GM12878 (cell line): Measurements from ENCODE around the gene CYBC1. TPM values are rescaled to one million over a fixed set of nuclear protein-coding genes. Genes with fewer than 3 reads are reported as not detected.

Source experiments
- ATAC-seq: fragments of 200-7000 bp; cut with Tn5 transposase; 3 replicates; pipeline ENCODE4 v1.9.1; 2020; ENCODE audit warnings: mild to moderate bottlenecking, moderate library complexity
- BruUV-seq: library from RNA; stranded (reverse); fragments of 400-500 nt; replicated peaks from 2 replicates; lab custom pipeline; 2021; lab: Mats Ljungman, UMichigan
- CTCF ChIA-PET: fragments of 300-600 bp; sonication (Branson Sonifier 250); formaldehyde crosslinking; extraction: SDS; loops from one replicate; lab custom pipeline; 2021; ENCODE audit warnings: inconsistent platforms; lab: Yijun Ruan, JAX
- POLR2A ChIA-PET: fragments of 350-600 bp; formaldehyde crosslinking; extraction: SDS; loops from one replicate; lab custom pipeline; 2021; ENCODE audit warnings: inconsistent platforms; lab: Charles Lee
- RAD21 ChIA-PET: fragments of 300-600 bp; sonication (Branson Sonifier 250); formaldehyde crosslinking; loops from one replicate; lab custom pipeline; 2023; ENCODE audit warnings: antibody characterized with exemption; ENCODE audit not compliant: unreplicated experiment; lab: Charles Lee
- SMC1A ChIA-PET: fragments of 300-600 bp; sonication (Branson Sonifier 250); formaldehyde crosslinking; loops from one replicate; lab custom pipeline; 2023; ENCODE audit not compliant: unreplicated experiment, uncharacterized antibody; lab: Charles Lee
- DNase-seq: peaks from one replicate; pipeline ENCODE4 v3.0.0-alpha.2; 2011; ENCODE audit warnings: low read depth, low spot score
- FAIRE-seq: peaks from 3 replicates; lab custom pipeline; 2011; peaks lifted over from hg19 to GRCh38; lab: Jason Lieb, UNC
- H2AFZ ChIP-seq: 2 replicates; pipeline ENCODE4 v1.6.0; 2011; ENCODE audit warnings: low read depth, low read length, control low read depth; ENCODE audit not compliant: control insufficient read depth
- H3K27ac ChIP-seq: 2 replicates; pipeline ENCODE4 v1.5.1; 2011; ENCODE audit warnings: control low read depth; ENCODE audit not compliant: control insufficient read depth, insufficient read depth
- H3K27me3 ChIP-seq, 2 experiments: replicated peaks in 1 of 2; 2 replicates each; pipeline versions ENCODE4 v1.6.0 to v1.6.1; 2011; ENCODE audit warnings: low read length in 1 of 2; ENCODE audit not compliant: control insufficient read depth in 2 of 2, insufficient read depth in 2 of 2
- H3K36me3 ChIP-seq, 2 experiments: 2 replicates each; pipeline ENCODE4 v1.5.1; 2011; ENCODE audit warnings: low read length in 1 of 2; ENCODE audit not compliant: control insufficient read depth in 2 of 2, insufficient read depth in 2 of 2
- H3K4me1 ChIP-seq: 2 replicates; pipeline ENCODE4 v1.6.1; 2011; ENCODE audit warnings: mild to moderate bottlenecking, low read length, moderate library complexity, mixed read lengths; ENCODE audit not compliant: control insufficient read depth, insufficient read depth
- H3K4me2 ChIP-seq: 2 replicates; pipeline ENCODE4 v1.6.0; 2011; ENCODE audit warnings: control low read depth; ENCODE audit not compliant: control insufficient read depth, insufficient read depth
- H3K4me3 ChIP-seq: fragments of 200-600 bp; sonication (generic); 2 replicates; pipeline ENCODE4 v1.5.1; 2016
- H3K79me2 ChIP-seq: 2 replicates; pipeline ENCODE4 v1.6.0; 2011; ENCODE audit warnings: low read length; ENCODE audit not compliant: control insufficient read depth, insufficient read depth
- H3K9ac ChIP-seq: 2 replicates; pipeline ENCODE4 v1.8.0; 2011; ENCODE audit warnings: low read length, control low read depth, mixed read lengths; ENCODE audit not compliant: control insufficient read depth, insufficient read depth
- H3K9me3 ChIP-seq: replicated peaks from 3 replicates; pipeline ENCODE4 v1.5.1; 2011; ENCODE audit warnings: mild to moderate bottlenecking, low read length; ENCODE audit not compliant: control insufficient read depth, insufficient read depth
- H4K20me1 ChIP-seq: 2 replicates; pipeline ENCODE4 v1.6.0; 2011; ENCODE audit not compliant: control insufficient read depth, insufficient read depth
- KLF5 ChIP-seq: fragments of 450-650 bp; IDR thresholded peaks from 2 replicates; pipeline ENCODE4 v1.6.1; 2014; ENCODE audit warnings: mild to moderate bottlenecking; ENCODE audit not compliant: partially characterized antibody
- MYB ChIP-seq: fragments of 150-350 bp; IDR thresholded peaks from 2 replicates; pipeline ENCODE4 v1.6.1; 2014; ENCODE audit warnings: mild to moderate bottlenecking, low read depth, low read length, borderline replicate concordance
- NR2C2 ChIP-seq: IDR thresholded peaks from 2 replicates; pipeline ENCODE4 v1.6.1; 2011; ENCODE audit warnings: borderline replicate concordance, low read depth; ENCODE audit not compliant: control insufficient read depth, insufficient read length
- NRF1 ChIP-seq: conservative IDR thresholded peaks from 2 replicates; pipeline ENCODE4 v1.6.1; 2011; ENCODE audit warnings: mild to moderate bottlenecking, low read depth, low read length, improper control_type of control experiment
- WGBS: methylation state at CpG from one replicate; pipeline ENCODE4 v1.1.6; 2016; ENCODE audit warnings: low lambda C conversion rate; ENCODE audit not compliant: insufficient replicate concordance, insufficient coverage; ENCODE audit errors: missing lambda C conversion rate; 5-methylcytosine and 5-hydroxymethylcytosine counted together
- in situ Hi-C: fragments of 300-500 bp; cut with MboI; formaldehyde crosslinking; loops from 9 replicates; pipeline ENCODE4 v1.14.3; 2018; ENCODE audit warnings: mixed read lengths
- intact Hi-C: fragments of 100-400 bp; cut with micrococcal nuclease; formaldehyde crosslinking; loops from one replicate; pipeline ENCODE4 v1.14.2; 2022; ENCODE audit not compliant: unreplicated experiment
- polyA plus RNA-seq, 11 experiments: library from polyadenylated mRNA; depleted of rRNA in 4 of 11; unstranded in 6 of 11; stranded (reverse) in 5 of 11; fragments of >200 nt; fragmentation: Nextera tagmentation in 4 of 11; fragmentation: Illumina TruSeq in 1 of 11; extraction: Ambion mirVana in 4 of 11; extraction: Trizol in 1 of 11; gene quantifications; 1 replicate in 1 of 11; 2 replicates in 10 of 11; pipeline versions ENCODE4 v1.2.1 to v1.2.3, GENCODE V29; 2011 to 2016; ENCODE audit warnings: inconsistent platforms in 2 of 11, missing spikeins in 2 of 11, low read depth in 1 of 11
- total RNA-seq, 4 experiments: library from RNA; depleted of rRNA in 3 of 4; stranded (reverse); fragments of >200 nt in 3 of 4; fragmentation: Illumina TruSeq in 1 of 4; extraction: Trizol in 1 of 4; gene quantifications; 2 replicates each; pipeline versions ENCODE4 v1.2.1 to v1.2.3, GENCODE V29; 2013 to 2021
- TF ChIP-seq, protein P1 (sequence below): fragments of 450-650 bp; IDR thresholded peaks from 2 replicates; pipeline ENCODE4 v1.6.1; 2016; ENCODE audit warnings: mild to moderate bottlenecking
- TF ChIP-seq, protein P2 (sequence below): fragments of 450-650 bp; IDR thresholded peaks from 2 replicates; pipeline ENCODE4 v1.6.1; 2017; ENCODE audit warnings: mild to moderate bottlenecking, moderate library complexity
- TF ChIP-seq, protein P3 (sequence below), 3 experiments: IDR thresholded peaks in 2 of 3; conservative IDR thresholded peaks in 1 of 3; 2 replicates each; pipeline ENCODE4 v1.5.1; 2011; ENCODE audit warnings: low read depth in 3 of 3, low read length in 3 of 3, mild to moderate bottlenecking in 3 of 3, control low read depth in 2 of 3, moderate library complexity in 2 of 3, inconsistent platforms in 1 of 3, mixed read lengths in 1 of 3; ENCODE audit not compliant: control insufficient read depth in 2 of 3, insufficient read depth in 1 of 3; ENCODE audit errors: extremely low read depth in 1 of 3

CYBC1 gene
- total and polyA plus RNA-seq, 10 of the 15 experiments (the other 5 are each of a cell fraction or from before 2014, with no cell fraction given) = 4.2 to 162 (median 133) TPM

DNA sequence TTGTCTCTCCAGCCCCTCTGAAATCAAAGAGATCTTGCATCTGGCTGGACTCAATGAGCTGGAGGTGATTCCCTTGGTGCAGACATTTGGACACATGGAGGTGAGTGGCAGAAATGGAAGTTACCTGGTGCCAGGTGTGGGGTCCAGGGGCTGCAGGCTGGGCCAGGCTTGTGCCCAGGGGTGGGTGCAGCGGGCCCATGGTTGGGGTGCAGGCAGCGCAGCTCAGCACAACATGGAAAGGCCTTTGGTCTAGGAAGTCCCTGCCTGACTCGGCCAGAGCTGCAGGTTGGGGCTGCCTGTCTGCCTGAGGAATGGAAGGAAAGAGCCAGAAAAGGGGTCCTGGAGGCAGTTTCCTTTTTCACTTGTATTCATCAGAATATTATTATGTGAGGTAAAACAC lies 22.0 kb downstream of the CYBC1 start (continued):
- TF ChIP-seq, protein P1, sequence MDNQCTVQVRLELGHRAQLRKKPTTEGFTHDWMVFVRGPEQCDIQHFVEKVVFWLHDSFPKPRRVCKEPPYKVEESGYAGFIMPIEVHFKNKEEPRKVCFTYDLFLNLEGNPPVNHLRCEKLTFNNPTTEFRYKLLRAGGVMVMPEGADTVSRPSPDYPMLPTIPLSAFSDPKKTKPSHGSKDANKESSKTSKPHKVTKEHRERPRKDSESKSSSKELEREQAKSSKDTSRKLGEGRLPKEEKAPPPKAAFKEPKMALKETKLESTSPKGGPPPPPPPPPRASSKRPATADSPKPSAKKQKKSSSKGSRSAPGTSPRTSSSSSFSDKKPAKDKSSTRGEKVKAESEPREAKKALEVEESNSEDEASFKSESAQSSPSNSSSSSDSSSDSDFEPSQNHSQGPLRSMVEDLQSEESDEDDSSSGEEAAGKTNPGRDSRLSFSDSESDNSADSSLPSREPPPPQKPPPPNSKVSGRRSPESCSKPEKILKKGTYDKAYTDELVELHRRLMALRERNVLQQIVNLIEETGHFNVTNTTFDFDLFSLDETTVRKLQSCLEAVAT = no peak
- TF ChIP-seq, protein P2, sequence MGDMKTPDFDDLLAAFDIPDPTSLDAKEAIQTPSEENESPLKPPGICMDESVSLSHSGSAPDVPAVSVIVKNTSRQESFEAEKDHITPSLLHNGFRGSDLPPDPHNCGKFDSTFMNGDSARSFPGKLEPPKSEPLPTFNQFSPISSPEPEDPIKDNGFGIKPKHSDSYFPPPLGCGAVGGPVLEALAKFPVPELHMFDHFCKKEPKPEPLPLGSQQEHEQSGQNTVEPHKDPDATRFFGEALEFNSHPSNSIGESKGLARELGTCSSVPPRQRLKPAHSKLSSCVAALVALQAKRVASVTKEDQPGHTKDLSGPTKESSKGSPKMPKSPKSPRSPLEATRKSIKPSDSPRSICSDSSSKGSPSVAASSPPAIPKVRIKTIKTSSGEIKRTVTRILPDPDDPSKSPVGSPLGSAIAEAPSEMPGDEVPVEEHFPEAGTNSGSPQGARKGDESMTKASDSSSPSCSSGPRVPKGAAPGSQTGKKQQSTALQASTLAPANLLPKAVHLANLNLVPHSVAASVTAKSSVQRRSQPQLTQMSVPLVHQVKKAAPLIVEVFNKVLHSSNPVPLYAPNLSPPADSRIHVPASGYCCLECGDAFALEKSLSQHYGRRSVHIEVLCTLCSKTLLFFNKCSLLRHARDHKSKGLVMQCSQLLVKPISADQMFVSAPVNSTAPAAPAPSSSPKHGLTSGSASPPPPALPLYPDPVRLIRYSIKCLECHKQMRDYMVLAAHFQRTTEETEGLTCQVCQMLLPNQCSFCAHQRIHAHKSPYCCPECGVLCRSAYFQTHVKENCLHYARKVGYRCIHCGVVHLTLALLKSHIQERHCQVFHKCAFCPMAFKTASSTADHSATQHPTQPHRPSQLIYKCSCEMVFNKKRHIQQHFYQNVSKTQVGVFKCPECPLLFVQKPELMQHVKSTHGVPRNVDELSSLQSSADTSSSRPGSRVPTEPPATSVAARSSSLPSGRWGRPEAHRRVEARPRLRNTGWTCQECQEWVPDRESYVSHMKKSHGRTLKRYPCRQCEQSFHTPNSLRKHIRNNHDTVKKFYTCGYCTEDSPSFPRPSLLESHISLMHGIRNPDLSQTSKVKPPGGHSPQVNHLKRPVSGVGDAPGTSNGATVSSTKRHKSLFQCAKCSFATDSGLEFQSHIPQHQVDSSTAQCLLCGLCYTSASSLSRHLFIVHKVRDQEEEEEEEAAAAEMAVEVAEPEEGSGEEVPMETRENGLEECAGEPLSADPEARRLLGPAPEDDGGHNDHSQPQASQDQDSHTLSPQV = no peak
- TF ChIP-seq NRF1 = no peak
- TF ChIP-seq NR2C2 = no peak
- no peak for TF ChIP-seq MYB

DNA sequence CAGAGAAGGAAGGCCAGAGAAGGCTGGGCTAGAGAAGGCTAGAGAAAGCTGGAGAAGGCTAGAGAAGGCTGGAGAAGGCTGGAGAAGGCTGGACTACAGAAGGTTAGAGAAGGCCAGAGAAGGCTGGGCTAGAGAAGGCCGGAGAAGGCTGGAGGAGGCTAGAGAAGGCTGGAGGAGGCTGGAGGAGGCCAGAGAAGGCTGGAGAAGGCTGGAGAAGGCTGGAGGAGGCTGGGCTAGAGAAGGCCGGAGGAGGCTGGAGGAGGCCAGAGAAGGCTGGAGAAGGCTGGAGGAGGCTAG lies 25.7 kb downstream of the CYBC1 start:
- H3K4me3 ChIP-seq = no peak overlapping the region
- no peak overlapping the region for H3K27ac ChIP-seq
- no peaks in the 10 kb centered on the region for H3K4me1 ChIP-seq
- ChIA-PET SMC1A (no interaction called here), POLR2A (no interaction called here), CTCF (interaction anchor here (0.6 to 2.8 kb wide), 12 partner anchors 9 to 123 kb away, joined by 3 to 16 read pairs (median 4); partner anchors contain the start of gene SECTM1), RAD21 (no interaction called here)
- H3K79me2 ChIP-seq = no peaks in the 10 kb centered on the region
- H2AFZ ChIP-seq = no peak overlapping the region
- in situ Hi-C loops = no loop called here
- no peaks in the 10 kb centered on the region; the same call in 2 of the 3 replicates for H3K9me3 ChIP-seq
- intact Hi-C loops = no loop called here
- no TSS peak for BruUV-seq
- DNase-seq (no peak), ATAC-seq (no peak), FAIRE-seq (no peak)
- no peak overlapping the region for H3K9ac ChIP-seq
- no peaks in the 10 kb centered on the region for H3K36me3 ChIP-seq
- no peak overlapping the region for H3K4me2 ChIP-seq
- no peaks in the 10 kb centered on the region for H4K20me1 ChIP-seq
- H3K27me3 ChIP-seq = no peaks in the 10 kb centered on the region
- no peak for TF ChIP-seq KLF5
- TF ChIP-seq, protein P3, sequence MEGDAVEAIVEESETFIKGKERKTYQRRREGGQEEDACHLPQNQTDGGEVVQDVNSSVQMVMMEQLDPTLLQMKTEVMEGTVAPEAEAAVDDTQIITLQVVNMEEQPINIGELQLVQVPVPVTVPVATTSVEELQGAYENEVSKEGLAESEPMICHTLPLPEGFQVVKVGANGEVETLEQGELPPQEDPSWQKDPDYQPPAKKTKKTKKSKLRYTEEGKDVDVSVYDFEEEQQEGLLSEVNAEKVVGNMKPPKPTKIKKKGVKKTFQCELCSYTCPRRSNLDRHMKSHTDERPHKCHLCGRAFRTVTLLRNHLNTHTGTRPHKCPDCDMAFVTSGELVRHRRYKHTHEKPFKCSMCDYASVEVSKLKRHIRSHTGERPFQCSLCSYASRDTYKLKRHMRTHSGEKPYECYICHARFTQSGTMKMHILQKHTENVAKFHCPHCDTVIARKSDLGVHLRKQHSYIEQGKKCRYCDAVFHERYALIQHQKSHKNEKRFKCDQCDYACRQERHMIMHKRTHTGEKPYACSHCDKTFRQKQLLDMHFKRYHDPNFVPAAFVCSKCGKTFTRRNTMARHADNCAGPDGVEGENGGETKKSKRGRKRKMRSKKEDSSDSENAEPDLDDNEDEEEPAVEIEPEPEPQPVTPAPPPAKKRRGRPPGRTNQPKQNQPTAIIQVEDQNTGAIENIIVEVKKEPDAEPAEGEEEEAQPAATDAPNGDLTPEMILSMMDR (IDR thresholded peaks at IDR 0.05 in 2 of 3, conservative IDR thresholded peaks at IDR 0.05 in 1 of 3; ENCODE audit: control insufficient read depth in 2 of 3, extremely low read depth in 1 of 3, insufficient read depth in 1 of 3, low read depth in 3 of 3, low read length in 3 of 3) = peak in 1 of 3 experiments; percentile 1; a peak in 1 of 6 replicates
- WGBS = 100% methylated on average over 1 of the region's 2 CpGs
